Skeletal muscle tissue (tissue), 4 donors: Measurements from ENCODE around the gene KRTAP5-4. TPM values are rescaled to one million over a fixed set of nuclear protein-coding genes. Genes with fewer than 3 reads are reported as not detected.
"Not testable (repeated sequence)": the region's sequence is repeated elsewhere in the genome, so short reads cannot be mapped to it uniquely, and the experiment has no call there.

Experiments
- H3K27ac ChIP-seq: one replicate; pipeline ENCODE4 v1.7.0; 2013; ENCODE audit warnings: mild to moderate bottlenecking, low read depth, low read length, inconsistent platforms
- H3K27me3 ChIP-seq, 3 donors: one replicate each; pipeline ENCODE4 v1.7.0; 2013; ENCODE audit warnings: low read length in 3 of 3; ENCODE audit not compliant: control insufficient read depth in 3 of 3, insufficient read depth in 3 of 3
- H3K36me3 ChIP-seq, 3 donors: one replicate each; pipeline ENCODE4 v1.7.0; 2013; ENCODE audit warnings: low read length in 3 of 3; ENCODE audit not compliant: control insufficient read depth in 3 of 3, insufficient read depth in 3 of 3
- H3K4me1 ChIP-seq, 3 donors: one replicate each; pipeline ENCODE4 v1.7.0; 2013; ENCODE audit warnings: low read length in 3 of 3, mild to moderate bottlenecking in 3 of 3; ENCODE audit not compliant: control insufficient read depth in 3 of 3, insufficient read depth in 3 of 3
- H3K4me3 ChIP-seq, 3 donors: one replicate each; pipeline ENCODE4 v1.7.0; 2013; ENCODE audit warnings: low read length in 3 of 3
- H3K9ac ChIP-seq, 3 donors: one replicate each; pipeline ENCODE4 v1.7.0; 2013; ENCODE audit warnings: low read length in 3 of 3, mild to moderate bottlenecking in 3 of 3, moderate library complexity in 2 of 3, low read depth in 1 of 3
- H3K9me3 ChIP-seq, 3 donors: one replicate each; pipeline ENCODE4 v1.7.0; 2013; ENCODE audit warnings: low read length in 3 of 3; ENCODE audit not compliant: control insufficient read depth in 3 of 3
- total RNA-seq: library from RNA; depleted of rRNA; stranded (reverse); fragments of >200 nt; gene quantifications from one replicate; pipeline ENCODE4 v1.2.3, GENCODE V29; 2014
- donor health status: Osteomylitis.

KRTAP5-4 gene
- total RNA-seq, 1 donor from 2014 or later: not detected

DNA sequence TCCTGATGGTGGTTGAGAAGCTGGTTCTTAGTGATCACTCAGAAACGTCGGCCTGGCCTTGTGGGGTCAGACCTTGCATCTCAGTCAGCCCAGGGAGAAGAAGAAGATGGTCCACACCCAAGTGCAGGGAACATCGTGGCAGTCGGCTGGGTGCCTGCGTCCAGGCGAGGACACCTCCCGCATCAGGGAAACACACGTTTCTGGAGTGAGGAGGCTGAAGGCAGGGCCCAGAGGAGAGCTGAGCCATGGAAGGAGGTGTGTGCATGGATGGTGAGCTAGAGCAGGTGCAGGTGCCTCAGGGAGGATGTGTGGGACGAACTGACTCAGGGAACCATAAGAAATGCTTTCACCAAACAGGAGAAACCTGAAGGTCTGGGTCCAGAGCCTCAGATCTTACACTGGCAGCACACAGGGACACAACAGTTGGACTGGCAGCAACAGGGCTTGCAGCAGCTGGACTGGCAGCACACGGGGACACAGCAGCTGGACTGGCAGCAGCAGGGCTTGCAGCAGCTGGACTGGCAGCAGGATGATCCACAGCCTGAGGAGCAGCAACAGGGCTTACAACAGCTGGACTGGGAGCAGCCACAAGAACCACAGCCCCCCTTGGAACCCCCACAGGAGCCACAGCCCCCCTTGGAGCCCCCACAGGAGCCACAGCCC lies 24.5 kb downstream of the KRTAP5-4 start:
- peaks cover 0 to 5% (median 0%) of the 10 kb centered on the region in 3 donors for H3K4me1 ChIP-seq
- H3K36me3 ChIP-seq: no peaks in the 10 kb centered on the region
- H3K27ac ChIP-seq: no peak overlapping the region
- H3K9ac ChIP-seq: no peak overlapping the region
- H3K9me3 ChIP-seq: no peaks in the 10 kb centered on the region
- no peak overlapping the region for H3K4me3 ChIP-seq
- peaks cover 9 to 14% (median 10%) of the 10 kb centered on the region in 3 donors for H3K27me3 ChIP-seq

DNA sequence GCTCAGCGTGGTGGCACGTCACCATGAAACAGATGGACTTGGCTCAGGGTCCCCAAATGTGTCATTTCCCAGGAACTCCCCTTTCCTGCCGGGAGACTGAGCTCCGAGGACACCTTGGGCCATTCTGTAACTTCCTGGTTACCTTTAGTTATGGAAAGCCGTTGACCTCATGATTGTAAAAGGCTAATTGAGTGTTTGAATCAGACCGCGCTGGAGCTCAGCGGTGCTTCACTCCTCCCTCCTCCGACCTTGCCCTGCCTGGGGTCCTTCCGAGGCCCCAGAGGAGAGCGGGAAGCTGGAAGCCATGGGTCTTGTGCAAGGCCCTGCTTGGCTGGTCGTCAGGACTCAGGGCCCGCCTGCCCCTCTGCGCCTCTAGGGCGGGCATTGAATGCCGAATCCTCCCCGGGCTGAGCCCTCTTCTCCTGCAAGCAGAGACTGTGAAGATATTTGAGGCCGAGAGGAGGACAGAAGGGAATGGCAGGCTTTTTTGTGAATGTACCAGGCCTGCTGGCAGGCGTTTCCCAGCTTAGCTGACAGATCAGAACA lies 25.3 kb downstream of the KRTAP5-4 start:
- not testable (repeated sequence) for H3K9ac ChIP-seq, H3K9me3 ChIP-seq, H3K36me3 ChIP-seq, H3K4me1 ChIP-seq, H3K27ac ChIP-seq, H3K4me3 ChIP-seq
- H3K27me3 ChIP-seq: peaks cover 4 to 14% (median 10%) of the 10 kb centered on the region in 3 donors

DNA sequence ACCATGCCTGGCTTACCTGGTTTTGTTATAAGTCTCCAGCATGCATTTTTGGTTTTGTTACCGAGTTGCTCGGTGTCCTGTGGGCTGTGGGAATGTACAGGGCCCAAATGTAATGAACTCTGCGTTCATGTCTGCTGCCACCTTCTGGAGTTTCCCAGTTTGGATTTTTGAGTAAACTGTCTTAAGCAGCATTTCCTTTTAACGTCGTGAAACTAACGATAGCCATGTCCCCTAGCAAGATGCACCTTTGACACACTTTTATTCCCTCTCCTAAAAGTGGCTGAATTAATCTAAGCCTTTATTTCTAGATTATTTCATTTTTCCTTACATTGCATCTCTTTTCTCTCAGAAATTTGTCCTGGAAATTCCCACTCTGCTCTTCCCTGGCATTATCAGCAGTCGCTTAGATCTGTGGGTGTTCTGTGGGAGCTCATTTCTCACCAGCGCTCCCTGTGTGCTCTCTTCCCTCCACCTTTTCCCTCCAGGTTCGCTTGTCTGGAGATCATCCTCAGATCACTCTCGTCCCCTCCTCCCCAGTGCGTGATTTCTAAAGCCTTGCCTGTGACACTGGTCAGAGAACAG lies 25.9 kb downstream of the KRTAP5-4 start:
- not testable (repeated sequence) for H3K9me3 ChIP-seq, H3K9ac ChIP-seq, H3K27ac ChIP-seq, H3K4me1 ChIP-seq, H3K36me3 ChIP-seq, H3K4me3 ChIP-seq
- peaks cover 4 to 14% (median 10%) of the 10 kb centered on the region in 3 donors for H3K27me3 ChIP-seq

DNA sequence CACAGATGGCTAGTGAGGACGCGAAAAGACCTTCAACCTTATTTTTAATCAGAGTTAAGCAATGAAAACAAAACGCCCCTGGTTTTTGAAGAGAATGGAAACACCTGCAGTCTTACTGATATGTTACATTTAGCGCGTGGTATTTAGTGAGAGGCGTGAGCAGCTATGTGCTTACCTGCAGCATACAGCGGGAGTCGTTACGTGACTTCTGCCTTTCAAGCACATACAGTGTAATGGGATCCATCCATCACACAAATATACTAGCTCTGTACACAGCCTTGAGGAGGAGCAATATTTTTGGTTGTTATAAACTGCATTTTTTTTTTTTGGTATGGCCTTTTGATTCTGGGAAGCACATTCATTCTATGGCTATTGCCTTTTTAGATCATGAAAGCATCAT lies 29.3 kb downstream of the KRTAP5-4 start:
- H3K4me3 ChIP-seq: no peak overlapping the region
- peaks cover 4 to 13% (median 9%) of the 10 kb centered on the region in 3 donors for H3K27me3 ChIP-seq
- H3K27ac ChIP-seq: no peak overlapping the region
- peaks cover 5 to 16% (median 16%) of the 10 kb centered on the region in 3 donors for H3K4me1 ChIP-seq
- H3K9me3 ChIP-seq: no peaks in the 10 kb centered on the region
- no peaks in the 10 kb centered on the region for H3K36me3 ChIP-seq
- no peak overlapping the region for H3K9ac ChIP-seq

DNA sequence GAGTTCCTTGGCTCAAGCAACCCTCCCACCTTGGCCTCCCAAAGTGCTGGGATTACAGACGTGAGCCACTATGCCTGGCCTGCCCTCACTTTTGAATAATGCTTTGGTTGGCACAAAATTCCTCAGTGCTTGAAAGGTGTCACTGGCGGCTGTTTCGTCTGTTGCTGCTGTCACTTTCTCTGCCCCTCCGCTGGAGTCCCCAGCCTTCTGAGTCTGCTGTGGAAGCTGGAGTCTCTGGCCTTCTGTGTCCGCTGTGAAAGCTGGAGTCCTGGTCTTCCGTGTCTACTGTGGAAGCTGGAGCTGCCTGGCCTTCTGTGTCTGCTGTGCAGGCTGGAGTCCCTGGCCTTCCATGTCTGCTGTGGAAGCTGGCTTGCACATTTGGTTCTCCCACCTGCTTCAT lies 31.9 kb downstream of the KRTAP5-4 start:
- H3K4me1 ChIP-seq: peaks cover 0 to 22% (median 21%) of the 10 kb centered on the region in 3 donors
- H3K36me3 ChIP-seq: no peaks in the 10 kb centered on the region
- H3K9ac ChIP-seq: no peak overlapping the region
- no peaks in the 10 kb centered on the region for H3K9me3 ChIP-seq
- H3K27me3 ChIP-seq: peaks cover 0 to 5% (median 4%) of the 10 kb centered on the region in 3 donors
- H3K27ac ChIP-seq: no peak overlapping the region
- no peak overlapping the region for H3K4me3 ChIP-seq

DNA sequence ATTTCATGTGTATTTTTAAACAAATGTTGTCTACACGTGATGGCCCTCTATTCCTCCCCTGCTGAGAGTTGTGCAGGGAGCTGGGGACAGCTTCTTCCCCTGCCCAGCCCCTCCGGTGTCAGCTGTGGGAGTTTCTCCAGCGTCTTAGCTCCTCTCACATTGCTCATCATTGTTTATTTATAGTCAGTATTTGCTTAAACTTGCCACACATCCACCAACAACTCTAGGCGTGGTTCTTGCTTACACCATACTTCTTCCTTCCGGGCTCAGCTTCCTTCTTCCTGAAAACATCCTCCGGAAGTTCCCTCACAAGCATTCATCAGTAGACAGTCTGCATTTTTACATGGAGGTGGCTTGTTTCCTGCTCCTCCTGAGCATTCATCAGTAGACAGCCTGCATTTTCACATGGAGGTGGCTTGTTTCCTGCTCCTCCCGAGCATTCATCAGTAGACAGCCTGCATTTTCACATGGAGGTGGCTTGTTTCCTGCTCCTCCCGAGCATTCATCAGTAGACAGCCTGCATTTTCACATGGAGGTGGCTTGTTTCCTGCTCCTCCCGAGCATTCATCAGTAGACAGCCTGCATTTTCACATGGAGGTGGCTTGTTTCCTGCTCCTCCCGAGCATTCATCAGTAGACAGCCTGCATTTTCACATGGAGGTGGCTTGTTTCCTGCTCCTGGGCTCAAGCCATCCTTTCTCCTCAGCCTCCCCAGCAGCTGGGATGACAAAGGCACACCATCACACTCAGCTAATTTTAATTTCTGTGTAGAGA lies 32.6 kb downstream of the KRTAP5-4 start:
- not testable (repeated sequence) for H3K27ac ChIP-seq, H3K36me3 ChIP-seq, H3K4me3 ChIP-seq, H3K9me3 ChIP-seq, H3K27me3 ChIP-seq, H3K9ac ChIP-seq
- peaks cover 0 to 22% (median 21%) of the 10 kb centered on the region in 3 donors for H3K4me1 ChIP-seq

DNA sequence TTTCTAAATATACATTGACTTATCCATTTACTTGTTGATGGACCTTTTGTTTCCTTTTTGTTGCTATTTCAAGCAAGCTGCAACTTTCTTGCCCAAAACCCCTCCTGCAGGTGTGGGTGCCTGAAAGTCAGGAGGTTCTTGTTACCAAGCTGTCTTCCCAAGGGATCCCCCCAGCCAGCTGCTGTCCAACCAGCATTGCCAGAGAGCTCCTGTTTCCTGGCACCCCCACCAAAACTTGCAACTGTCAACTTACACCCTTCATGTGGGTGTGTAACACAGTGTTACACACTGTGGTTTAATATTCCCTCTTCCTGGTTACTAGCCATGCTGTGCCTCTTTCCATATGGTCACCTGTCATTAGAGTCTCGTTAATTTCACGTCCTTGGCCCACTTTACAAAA lies 35.2 kb downstream of the KRTAP5-4 start:
- Histone ChIP-seq H3K27me3 (no peaks in the 10 kb centered on the region), H3K4me3 (no peak overlapping the region), H3K36me3 (no peaks in the 10 kb centered on the region), H3K9ac (no peak overlapping the region), H3K27ac (no peak overlapping the region), H3K4me1 (peaks cover 0 to 22% (median 21%) of the 10 kb centered on the region in 3 donors), H3K9me3 (no peaks in the 10 kb centered on the region)

DNA sequence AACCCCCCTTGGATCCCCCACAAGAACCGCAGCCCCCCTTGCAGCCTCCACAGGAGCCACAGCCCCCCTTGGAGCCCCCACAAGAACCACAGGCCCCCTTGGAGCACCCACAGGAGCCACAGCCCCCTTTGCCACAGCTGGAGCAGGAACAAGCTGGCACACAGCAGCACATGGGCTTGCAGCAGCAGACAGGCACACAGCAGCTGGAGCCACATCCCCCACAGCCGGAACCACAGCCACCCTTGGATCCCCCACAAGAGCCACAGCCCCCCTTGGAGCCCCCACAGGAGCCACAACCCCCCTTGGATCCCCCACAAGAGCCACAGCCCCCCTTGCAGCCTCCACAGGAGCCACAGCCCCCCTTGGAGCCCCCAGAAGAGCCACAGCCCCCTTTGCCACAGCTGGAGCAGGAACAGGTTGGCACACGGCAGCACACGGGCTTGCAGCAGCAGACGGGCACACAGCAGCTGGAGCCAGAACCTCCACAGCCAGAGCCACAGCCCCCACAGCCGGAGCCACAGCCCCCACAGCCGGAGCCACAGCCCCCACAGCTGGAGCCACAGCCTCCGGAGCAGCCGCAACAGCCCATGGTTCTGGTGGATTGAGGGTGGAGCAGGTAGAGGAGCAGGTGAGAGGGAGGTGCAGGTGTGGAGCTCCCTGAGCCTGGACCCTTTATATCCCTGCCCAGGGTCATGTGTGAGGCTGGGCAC lies 37.1 kb downstream of the KRTAP5-4 start, which contains the start of gene KRTAP5-1:
Gene KRTAP5-1 (minus strand): TSS at position 623 of the 710 bp plus-strand sequence. CDS start 34 bp downstream, at position 589.
- H3K9ac ChIP-seq, H3K27me3 ChIP-seq, H3K27ac ChIP-seq, H3K4me3 ChIP-seq, H3K9me3 ChIP-seq, H3K36me3 ChIP-seq: not testable (repeated sequence)
- peaks cover 0 to 18% (median 17%) of the 10 kb centered on the region in 3 donors for H3K4me1 ChIP-seq

DNA sequence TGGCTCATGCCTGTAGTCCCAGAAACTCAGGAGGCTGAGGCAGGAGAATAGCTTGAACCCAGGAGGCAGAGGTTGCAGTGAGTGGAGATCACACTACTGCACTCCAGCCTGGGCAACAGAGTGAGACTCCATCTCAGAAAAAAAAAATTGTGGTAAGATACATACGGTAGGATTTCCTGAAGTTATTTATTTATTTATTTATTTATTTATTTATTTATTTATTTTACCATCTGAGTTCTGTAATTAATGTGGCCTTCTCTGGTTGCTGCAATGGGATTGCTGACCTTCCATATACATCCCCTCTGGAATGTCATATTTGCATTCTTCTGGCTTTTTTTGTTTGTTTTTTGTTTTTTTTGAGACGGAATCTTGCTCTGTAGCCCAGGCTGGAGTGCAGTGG lies 39.0 kb downstream of the KRTAP5-4 start:
- not testable (repeated sequence) for H3K4me3 ChIP-seq, H3K4me1 ChIP-seq, H3K9me3 ChIP-seq, H3K27me3 ChIP-seq, H3K36me3 ChIP-seq, H3K9ac ChIP-seq, H3K27ac ChIP-seq
